ENCODE measurements around the gene CCNG1. TPM values are rescaled to one million over a fixed set of nuclear protein-coding genes. Genes with fewer than 3 reads are reported as not detected.

The CCNG1 gene
- total and polyA plus RNA-seq, 11 donors: 45.5 to 109 (median 77.0) TPM

- Histone ChIP-seq H3K36me3 (peaks cover 0 to 51% (median 35%) of the 10 kb centered on the region in 9 donors), H3K4me1 (peaks cover 0 to 26% (median 21%) of the 10 kb centered on the region in 12 donors), H3K27me3 (no peaks in the 10 kb centered on the region), H3K27ac (no peak overlapping the region), H3K4me3 (no peak overlapping the region), H3K9me3 (no peaks in the 10 kb centered on the region)
- DNase-seq (no peak), ATAC-seq (no peak)
- TF ChIP-seq POLR2A (IDR thresholded peaks at IDR 0.05): no peak
- TF ChIP-seq CTCF (IDR thresholded peaks at IDR 0.05): no peak
- intact Hi-C loops (cut with DNase I): no loop called here
- WGBS, 4 donors: 94 to 97% (median 96%) methylated on average over 7 of the region's 7 CpGs
These were observed 19.4 kb downstream of the CCNG1 start for GRCh38 chr5:163456840-163457239.

- Histone ChIP-seq H3K27ac (peak overlapping the region in 10 of 12 donors; percentile 84 to 99 (median 94)), H3K36me3 (peaks cover 0 to 32% (median 17%) of the 10 kb centered on the region in 9 donors), H3K27me3 (no peaks in the 10 kb centered on the region), H3K4me3 (peak overlapping the region; percentile 36 to 94 (median 75)), H3K4me1 (peaks cover 0 to 30% (median 23%) of the 10 kb centered on the region in 12 donors), H3K9me3 (no peaks in the 10 kb centered on the region)
- ATAC-seq (no peak), DNase-seq (no peak)
- intact Hi-C loops (cut with DNase I): loop anchor here in 1 of 10 donors (2.0 kb wide), 1 partner anchor 20 kb away; no protein-coding TSS in a partner anchor
- WGBS, 4 donors: 43 to 48% (median 46%) methylated on average over 6 of the region's 6 CpGs
- TF ChIP-seq POLR2A (IDR thresholded peaks at IDR 0.05) (no peak), CTCF (IDR thresholded peaks at IDR 0.05) (no peak)
These were observed 21.5 kb downstream of the CCNG1 start for GRCh38 chr5:163458778-163459385.

- no peaks in the 10 kb centered on the region for H3K27me3 ChIP-seq
- peak overlapping the region; percentile 36 to 94 (median 75) for H3K4me3 ChIP-seq
- peaks cover 0 to 30% (median 23%) of the 10 kb centered on the region in 12 donors for H3K4me1 ChIP-seq
- TF ChIP-seq CTCF (IDR thresholded peaks at IDR 0.05): no peak
- TF ChIP-seq POLR2A (IDR thresholded peaks at IDR 0.05): no peak
- no peak for ATAC-seq
- peak overlapping the region; percentile 84 to 99 (median 94) for H3K27ac ChIP-seq
- H3K9me3 ChIP-seq: no peaks in the 10 kb centered on the region
- 0 to 1% (median 0%) methylated on average over 7 to 12 of the region's 12 CpGs for WGBS, 4 donors
- intact Hi-C loops (cut with DNase I): loop anchor here in 1 of 10 donors (2.0 kb wide), 1 partner anchor 21 kb away; no protein-coding TSS in a partner anchor
- DNase-seq: no peak
- H3K36me3 ChIP-seq: peaks cover 0 to 27% (median 17%) of the 10 kb centered on the region in 9 donors
These were observed 22.0 kb downstream of the CCNG1 start for GRCh38 chr5:163459462-163459818.

- WGBS, 4 donors: 0 to 1% (median 0%) methylated on average over 21 to 59 of the region's 59 CpGs
- peaks cover 0 to 22% (median 13%) of the 10 kb centered on the region in 9 donors for H3K36me3 ChIP-seq
- ATAC-seq (peak; percentile 95 to 98 (median 97)), DNase-seq (peak; percentile 94 to 99 (median 96))
- TF ChIP-seq POLR2A (IDR thresholded peaks at IDR 0.05): peak; percentile 17 to 85
- peak in 7 of 12 donors; percentile 13 to 58 (median 33) for TF ChIP-seq CTCF (IDR thresholded peaks at IDR 0.05)
- H3K27me3 ChIP-seq: no peaks in the 10 kb centered on the region
- peak within 1 kb of the TSS; percentile 36 to 94 (median 75) for H3K4me3 ChIP-seq
- H3K27ac ChIP-seq: peak within 1 kb of the TSS; percentile 84 to 99 (median 94)
- peaks cover 0 to 30% (median 23%) of the 10 kb centered on the region in 12 donors for H3K4me1 ChIP-seq
- no peaks in the 10 kb centered on the region for H3K9me3 ChIP-seq
- intact Hi-C loops (cut with DNase I): loop anchor here in 9 of 10 donors (1.0 to 5.0 kb wide), 7 partner anchors 21 to 47 kb away; partner anchors contain the start of gene MAT2B (in 3 of the 9)
These were observed 22.6 kb downstream of the CCNG1 start, which contains the start of gene NUDCD2 for GRCh38 chr5:163459819-163460561. NUDCD2 (minus strand) TSS chr5:163460102; CDS start chr5:163460050, 52 bp downstream.
